H7 (cell line): ENCODE measurements around the gene LRRC32. TPM values are rescaled to one million over a fixed set of nuclear protein-coding genes. Genes with fewer than 3 reads are reported as not detected.

Source experiments
- DNase-seq: peaks from one replicate; pipeline ENCODE4 v3.0.0; 2012
- H3K27me3 ChIP-seq: 2 replicates; pipeline ENCODE4 v1.6.0; 2011; ENCODE audit warnings: mild to moderate bottlenecking, low read length; ENCODE audit not compliant: control insufficient read depth, insufficient read depth
- H3K36me3 ChIP-seq: replicated peaks from 2 replicates; pipeline ENCODE4 v1.5.1; 2011; ENCODE audit warnings: low read length; ENCODE audit not compliant: control insufficient read depth, insufficient read depth
- H3K4me3 ChIP-seq: 2 replicates; pipeline ENCODE4 v1.5.1; 2011; ENCODE audit warnings: low read depth, mild to moderate bottlenecking, control low read depth, low read length, moderate library complexity; ENCODE audit not compliant: insufficient read depth
- total RNA-seq: library from RNA; depleted of rRNA; stranded (reverse); fragments of >200 nt; shearing (Covaris generic); gene quantifications from 2 replicates; pipeline ENCODE4 v1.2.3, GENCODE V29; 2014

LRRC32 gene
- total RNA-seq, 1 experiment from 2014 or later = 0.94 TPM

GRCh38 chr11:76657187-76658170 lies 13.1 kb downstream of the LRRC32 start:
- no peaks in the 10 kb centered on the region; the same call in 1 of the 2 replicates for H3K27me3 ChIP-seq
- H3K4me3 ChIP-seq = no peak overlapping the region
- DNase-seq = peak; percentile 60

GRCh38 chr11:76656571-76657081 lies 13.9 kb downstream of the LRRC32 start:
- peak; percentile 67 for DNase-seq
- no peak overlapping the region for H3K4me3 ChIP-seq
- no peaks in the 10 kb centered on the region for H3K36me3 ChIP-seq
- no peaks in the 10 kb centered on the region; the same call in 1 of the 2 replicates for H3K27me3 ChIP-seq

More at GRCh38 chr11:76657187-76658170, 13.1 kb downstream of the LRRC32 start:
- H3K36me3 ChIP-seq = no peaks in the 10 kb centered on the region

DNA sequence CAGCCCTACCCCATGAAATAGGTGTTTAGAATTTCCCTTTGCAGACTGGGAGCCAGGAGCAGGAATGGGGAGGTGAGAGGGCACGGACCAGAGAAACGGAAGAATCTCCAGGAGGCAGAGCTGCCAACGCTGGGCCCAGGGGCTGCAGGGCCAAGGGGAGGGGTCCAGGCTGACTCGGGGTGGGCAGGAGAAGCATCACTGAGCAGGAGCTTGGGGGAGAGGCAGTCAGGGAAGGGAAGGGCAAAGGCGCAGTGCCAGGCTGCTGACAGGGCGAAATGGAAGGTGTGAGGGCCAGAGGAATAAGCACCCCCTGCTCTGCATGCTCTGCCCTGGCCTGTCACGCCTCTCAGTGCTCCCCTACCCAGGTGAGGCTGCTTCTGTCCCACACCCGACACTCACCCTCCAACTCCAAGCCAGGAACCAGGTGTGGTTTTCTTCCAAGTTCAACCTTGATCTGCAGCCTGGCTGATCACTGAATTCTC lies 14.5 kb downstream of the LRRC32 start:
- H3K27me3 ChIP-seq = no peaks in the 10 kb centered on the region; the same call in 1 of the 2 replicates
- DNase-seq = no peak
- no peak overlapping the region for H3K4me3 ChIP-seq
- no peaks in the 10 kb centered on the region for H3K36me3 ChIP-seq

GRCh38 chr11:76655501-76656049 lies 15.0 kb downstream of the LRRC32 start:
- Histone ChIP-seq H3K27me3 (no peaks in the 10 kb centered on the region; the same call in 1 of the 2 replicates), H3K4me3 (no peak overlapping the region), H3K36me3 (no peaks in the 10 kb centered on the region)
- peak; percentile 64 for DNase-seq

GRCh38 chr11:76654980-76655379 lies 15.6 kb downstream of the LRRC32 start:
- no peaks in the 10 kb centered on the region; the same call in 1 of the 2 replicates for H3K27me3 ChIP-seq
- no peaks in the 10 kb centered on the region for H3K36me3 ChIP-seq
- H3K4me3 ChIP-seq = no peak overlapping the region
- peak; percentile 36 for DNase-seq

DNA sequence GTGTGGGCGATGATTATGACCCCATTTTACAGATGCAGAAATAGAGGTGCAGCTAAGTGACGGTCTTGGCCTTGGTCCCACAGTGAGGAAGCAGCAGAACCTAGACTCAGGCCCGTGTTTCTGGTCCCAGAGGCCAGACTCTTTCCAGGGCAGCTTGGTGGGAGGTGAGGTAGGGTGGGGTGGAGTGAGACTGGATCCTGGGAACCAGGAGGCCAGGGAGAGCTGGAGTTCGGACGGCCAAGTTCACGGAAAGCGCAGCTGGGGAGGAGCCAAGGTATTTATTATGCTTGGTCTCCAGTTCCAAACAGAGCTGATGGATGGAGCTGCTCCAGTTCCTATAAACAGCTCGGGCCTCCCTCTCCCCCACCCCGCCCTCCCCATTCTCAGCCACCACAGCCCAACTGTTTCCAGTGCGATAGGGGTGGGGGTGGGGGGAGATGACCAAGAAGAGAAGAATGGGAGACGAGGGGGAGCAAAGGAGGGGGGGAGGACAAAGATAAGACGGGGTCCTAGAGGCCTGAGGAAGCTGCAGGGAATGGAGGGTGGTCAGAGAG lies 16.2 kb downstream of the LRRC32 start:
- Histone ChIP-seq H3K36me3 (no peaks in the 10 kb centered on the region), H3K4me3 (no peak overlapping the region), H3K27me3 (no peaks in the 10 kb centered on the region; the same call in 1 of the 2 replicates)
- DNase-seq = no peak

- H3K36me3 ChIP-seq = no peaks in the 10 kb centered on the region
- H3K4me3 ChIP-seq = no peak overlapping the region
- H3K27me3 ChIP-seq = no peaks in the 10 kb centered on the region; the same call in 1 of the 2 replicates
- DNase-seq = no peak
These were observed 16.8 kb downstream of the LRRC32 start for GRCh38 chr11:76653674-76654284.

DNA sequence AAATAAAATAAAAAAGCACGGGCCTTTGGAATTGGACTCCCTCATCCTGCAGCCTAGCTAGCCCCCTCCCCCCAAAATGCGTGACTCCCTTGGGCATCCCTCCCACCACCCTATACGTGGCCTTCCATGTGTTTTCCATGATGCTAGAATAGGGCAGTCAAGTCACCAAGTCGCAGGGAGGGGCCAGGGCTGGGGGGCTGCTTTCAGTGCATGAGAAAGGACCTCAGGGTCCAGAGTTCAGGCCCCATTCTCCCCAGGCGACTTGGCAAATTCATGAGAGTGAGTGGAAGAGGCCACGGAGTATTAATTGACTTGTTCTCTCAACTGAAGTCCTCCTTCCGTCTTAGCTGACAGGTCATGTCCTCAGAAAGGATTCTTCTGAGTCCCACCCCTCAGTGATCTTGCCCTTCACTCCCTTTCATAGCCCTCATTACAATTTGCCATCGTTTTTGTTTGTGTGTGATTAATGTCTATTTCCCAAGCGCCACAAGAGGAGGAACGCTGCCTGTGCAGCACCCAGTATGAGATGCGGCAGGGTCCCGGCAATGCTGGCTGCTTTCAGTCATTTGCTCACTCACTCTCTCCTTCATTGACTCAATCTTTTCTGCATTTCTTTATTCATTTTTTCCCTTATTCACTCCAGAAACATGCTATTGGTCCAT lies 17.4 kb downstream of the LRRC32 start:
- no peaks in the 10 kb centered on the region; the same call in 1 of the 2 replicates for H3K27me3 ChIP-seq
- H3K4me3 ChIP-seq = no peak overlapping the region
- H3K36me3 ChIP-seq = no peaks in the 10 kb centered on the region
- no peak for DNase-seq

DNA sequence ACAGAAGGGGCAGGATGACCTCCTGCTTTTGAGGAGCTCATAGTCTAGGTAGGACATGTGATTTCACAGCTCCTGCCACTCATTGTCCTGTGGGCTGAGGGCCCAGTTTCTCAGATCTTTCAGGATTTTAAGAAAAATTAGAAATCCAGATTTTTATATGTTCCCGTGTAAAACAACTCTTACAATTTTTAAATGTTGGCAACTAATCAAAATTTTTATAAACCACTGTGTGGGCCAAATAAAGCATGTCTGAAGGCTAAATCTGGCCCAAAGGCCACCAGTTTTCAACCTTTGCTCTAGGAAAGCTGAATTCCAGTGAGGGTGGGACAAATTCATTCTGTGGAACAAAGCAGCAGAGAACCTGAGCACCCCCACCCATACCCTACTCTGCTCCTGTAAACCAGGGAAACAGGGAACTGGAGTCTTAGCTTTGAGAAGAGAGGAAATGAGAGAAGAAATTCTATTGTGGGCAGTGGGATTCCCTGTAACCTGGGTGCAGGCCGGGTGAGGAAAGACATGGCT lies 20.6 kb downstream of the LRRC32 start:
- Histone ChIP-seq H3K27me3 (no peaks in the 10 kb centered on the region; the same call in 1 of the 2 replicates), H3K4me3 (no peak overlapping the region), H3K36me3 (no peaks in the 10 kb centered on the region)
- peak; percentile 3 for DNase-seq

GRCh38 chr11:76649011-76649410 lies 21.5 kb downstream of the LRRC32 start:
- DNase-seq = no peak
- Histone ChIP-seq H3K27me3 (no peaks in the 10 kb centered on the region), H3K36me3 (no peaks in the 10 kb centered on the region), H3K4me3 (no peak overlapping the region)

DNA sequence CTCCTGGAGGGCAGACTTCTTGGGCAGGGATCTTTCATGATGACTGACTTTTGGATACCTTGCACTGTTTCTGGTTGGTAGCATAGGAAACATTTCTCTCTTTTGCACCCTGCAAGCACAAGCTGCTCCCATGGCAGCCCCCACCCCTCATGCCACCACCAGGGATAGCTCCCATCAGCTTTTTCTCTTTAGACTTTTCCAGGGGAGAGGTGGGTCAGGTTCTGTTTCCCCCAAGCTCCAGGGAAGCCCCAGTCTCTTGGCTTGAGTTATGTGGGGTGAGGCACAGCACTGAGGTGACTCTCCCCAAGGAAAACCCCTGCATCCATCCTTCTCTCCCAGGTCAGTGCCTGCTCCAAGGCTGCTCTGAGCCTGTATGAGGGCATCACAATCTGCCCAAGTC lies 22.5 kb downstream of the LRRC32 start:
- Histone ChIP-seq H3K27me3 (no peaks in the 10 kb centered on the region), H3K4me3 (no peak overlapping the region), H3K36me3 (no peaks in the 10 kb centered on the region)
- DNase-seq = no peak

GRCh38 chr11:76646882-76647534 lies 23.5 kb downstream of the LRRC32 start:
- H3K27me3 ChIP-seq = no peaks in the 10 kb centered on the region
- H3K4me3 ChIP-seq = no peak overlapping the region
- no peaks in the 10 kb centered on the region for H3K36me3 ChIP-seq
- no peak for DNase-seq

- H3K36me3 ChIP-seq = no peaks in the 10 kb centered on the region
- H3K4me3 ChIP-seq = no peak overlapping the region
- H3K27me3 ChIP-seq = no peaks in the 10 kb centered on the region
- no peak for DNase-seq
These were observed 26.0 kb downstream of the LRRC32 start for GRCh38 chr11:76644591-76644990.
